Osteoblast (primary cell): ENCODE measurements around the gene PPTC7. TPM values are rescaled to one million over a fixed set of nuclear protein-coding genes. Genes with fewer than 3 reads are reported as not detected.

ENCODE experiments used
- DNase-seq: peaks from one replicate; pipeline ENCODE4 v3.0.0; 2011; ENCODE audit warnings: low spot score, mixed read lengths; ENCODE audit not compliant: insufficient read length; ENCODE audit errors: missing footprints
- H2AFZ ChIP-seq: 2 replicates; pipeline ENCODE4 v1.6.0; 2011; ENCODE audit warnings: mild to moderate bottlenecking, low read length
- H3K27ac ChIP-seq: 2 replicates; pipeline ENCODE4 v1.5.1; 2011; ENCODE audit warnings: mild to moderate bottlenecking, low read depth, low read length, moderate library complexity
- H3K27me3 ChIP-seq: 2 replicates; pipeline ENCODE4 v1.6.0; 2012; ENCODE audit warnings: mild to moderate bottlenecking, control low read depth, inconsistent platforms, low read length, moderate library complexity; ENCODE audit not compliant: insufficient read depth
- H3K36me3 ChIP-seq: 2 replicates; pipeline ENCODE4 v1.5.1; 2011; ENCODE audit warnings: mild to moderate bottlenecking, low read length, control low read depth, moderate library complexity; ENCODE audit not compliant: insufficient read depth
- H3K4me1 ChIP-seq: 2 replicates; pipeline ENCODE4 v1.5.1; 2011; ENCODE audit warnings: mild to moderate bottlenecking, low read length, control low read depth, moderate library complexity; ENCODE audit not compliant: insufficient read depth
- H3K4me2 ChIP-seq: 2 replicates; pipeline ENCODE4 v1.6.0; 2011; ENCODE audit warnings: mild to moderate bottlenecking, low read length; ENCODE audit not compliant: insufficient read depth
- H3K4me3 ChIP-seq: fragments of 200-600 bp; sonication (generic); 3 replicates; pipeline ENCODE4 v1.5.1; 2012; ENCODE audit warnings: mild to moderate bottlenecking, low read length, inconsistent platforms; ENCODE audit not compliant: insufficient read depth
- H3K79me2 ChIP-seq: 2 replicates; pipeline ENCODE4 v1.6.0; 2012; ENCODE audit warnings: mild to moderate bottlenecking, low read length, control low read depth, inconsistent platforms; ENCODE audit not compliant: insufficient read depth
- H3K9me3 ChIP-seq: 2 replicates; pipeline ENCODE4 v1.5.1; 2011; ENCODE audit warnings: low read depth, low read length, control low read depth
- H4K20me1 ChIP-seq: 2 replicates; pipeline ENCODE4 v1.6.0; 2012; ENCODE audit warnings: mild to moderate bottlenecking, low read length, control low read depth; ENCODE audit not compliant: insufficient read depth
- CTCF ChIP-seq: IDR thresholded peaks from 2 replicates; pipeline ENCODE4 v1.5.1; 2011; ENCODE audit warnings: mild to moderate bottlenecking, low read depth, low read length, moderate library complexity; ENCODE audit errors: extremely low read depth
- total RNA-seq: library from RNA; depleted of rRNA; stranded (reverse); fragments of >200 nt; gene quantifications from 2 replicates; pipeline ENCODE4 v1.2.3, GENCODE V29; 2012

The PPTC7 gene
- total RNA-seq, 1 donor = 7.6 TPM

DNA sequence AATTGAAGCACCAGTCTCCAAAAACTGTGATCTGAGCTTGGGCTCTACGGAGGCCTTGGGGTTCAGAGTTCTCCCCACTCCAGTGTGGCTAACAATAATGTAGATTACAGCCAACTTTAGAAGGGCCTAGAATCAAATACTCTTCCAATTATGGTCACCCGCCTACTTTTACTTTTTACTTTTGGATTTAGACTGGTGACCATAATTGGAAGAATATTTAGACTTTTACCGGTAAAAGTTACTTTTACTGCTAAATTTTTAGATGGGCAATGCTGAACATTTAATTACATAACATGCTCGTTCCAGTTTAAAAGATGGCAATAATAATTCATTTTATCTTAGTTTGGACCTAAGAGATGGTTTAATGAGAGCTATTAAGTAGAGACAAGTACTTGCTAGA, 39.2 kb downstream of the PPTC7 start:
- Histone ChIP-seq H3K27ac (no peak overlapping the region), H3K4me2 (no peak overlapping the region), H3K4me3 (no peak overlapping the region), H3K27me3 (no peaks in the 10 kb centered on the region), H2AFZ (no peak overlapping the region), H3K79me2 (no peaks in the 10 kb centered on the region), H3K36me3 (peaks cover under 1% of the 10 kb centered on the region), H4K20me1 (peaks cover 29% of the 10 kb centered on the region), H3K4me1 (peaks cover 21% of the 10 kb centered on the region), H3K9me3 (no peaks in the 10 kb centered on the region)
- no peak for DNase-seq
- TF ChIP-seq CTCF = no peak

- Histone ChIP-seq H3K36me3 (peaks cover 6% of the 10 kb centered on the region), H3K4me1 (peaks cover 19% of the 10 kb centered on the region), H2AFZ (no peak overlapping the region), H4K20me1 (peaks cover 30% of the 10 kb centered on the region), H3K27ac (no peak overlapping the region), H3K4me2 (no peak overlapping the region), H3K4me3 (no peak overlapping the region), H3K27me3 (no peaks in the 10 kb centered on the region), H3K79me2 (no peaks in the 10 kb centered on the region), H3K9me3 (no peaks in the 10 kb centered on the region)
- TF ChIP-seq CTCF = no peak
- DNase-seq = peak; percentile 30
Measured at GRCh38 chr12:110543252-110543959, 39.7 kb downstream of the PPTC7 start.

- no peak overlapping the region for H3K4me2 ChIP-seq
- no peaks in the 10 kb centered on the region for H3K27me3 ChIP-seq
- H3K4me1 ChIP-seq = peaks cover 5% of the 10 kb centered on the region
- no peak overlapping the region for H3K4me3 ChIP-seq
- no peak overlapping the region for H2AFZ ChIP-seq
- peaks cover 15% of the 10 kb centered on the region for H3K36me3 ChIP-seq
- peaks cover 10% of the 10 kb centered on the region for H4K20me1 ChIP-seq
- TF ChIP-seq CTCF = no peak
- H3K9me3 ChIP-seq = no peaks in the 10 kb centered on the region
- H3K79me2 ChIP-seq = no peaks in the 10 kb centered on the region
- DNase-seq = no peak
- H3K27ac ChIP-seq = no peak overlapping the region
Measured at GRCh38 chr12:110540048-110540447, 43.1 kb downstream of the PPTC7 start.

DNA sequence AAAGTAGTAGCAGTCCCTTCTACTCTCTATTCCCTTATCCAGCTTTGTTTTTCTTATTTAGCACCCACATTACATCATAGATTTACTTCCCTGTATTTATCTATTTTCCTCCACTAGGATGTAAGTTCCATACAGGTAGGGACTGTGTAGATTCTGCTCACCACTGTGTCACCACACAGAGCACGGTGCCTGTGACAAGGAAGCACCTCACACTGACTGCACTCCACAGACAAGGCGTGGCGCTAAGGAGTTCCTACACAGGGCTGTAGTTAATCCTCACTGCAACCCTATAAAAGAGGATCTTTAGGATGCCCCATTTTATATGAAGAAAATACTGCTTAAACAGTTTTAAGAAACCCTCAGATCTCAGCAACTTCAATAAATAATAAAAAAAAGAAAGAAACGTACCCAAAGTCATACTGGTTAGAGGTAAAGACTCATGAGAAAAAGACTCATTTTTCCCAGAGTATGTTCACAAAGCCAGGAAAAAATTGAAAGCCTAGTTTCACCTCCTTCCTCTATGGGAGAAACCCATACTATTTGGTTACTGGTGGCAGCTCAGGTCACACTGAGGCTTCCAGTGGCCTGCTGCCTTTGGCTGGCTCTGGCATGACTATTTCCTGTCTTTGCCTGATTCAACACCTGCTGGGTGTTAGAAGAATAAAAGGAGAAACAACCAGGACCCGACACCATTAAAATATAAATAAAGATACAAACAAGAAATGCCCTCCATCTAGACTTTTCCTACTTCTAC, 44.1 kb downstream of the PPTC7 start:
- Histone ChIP-seq H3K36me3 (peaks cover 15% of the 10 kb centered on the region), H3K4me2 (no peak overlapping the region), H3K4me1 (peaks cover 5% of the 10 kb centered on the region), H4K20me1 (peaks cover 10% of the 10 kb centered on the region), H2AFZ (no peak overlapping the region), H3K4me3 (no peak overlapping the region), H3K9me3 (no peaks in the 10 kb centered on the region), H3K27ac (no peak overlapping the region), H3K79me2 (no peaks in the 10 kb centered on the region), H3K27me3 (no peaks in the 10 kb centered on the region)
- peak; percentile 25 for DNase-seq
- TF ChIP-seq CTCF = no peak
